PFSK-1 (cell line): ENCODE data around the gene FSCB.

Experiments used
- FOXP2 ChIP-seq: optimal IDR thresholded peaks from 2 replicates; pipeline ENCODE3; 2011; ENCODE audit warnings: borderline replicate concordance, control low read depth, inconsistent platforms; ENCODE audit not compliant: insufficient read depth; ENCODE audit errors: extremely low read length, extremely low read depth
- POLR2AphosphoS5 ChIP-seq: IDR thresholded peaks from 2 replicates; pipeline ENCODE4 v1.6.1; 2012; ENCODE audit warnings: low read depth, mild to moderate bottlenecking, control low read depth, low read length, moderate library complexity
- SIN3A ChIP-seq: IDR thresholded peaks from 2 replicates; pipeline ENCODE4 v1.6.1; 2012; ENCODE audit warnings: mild to moderate bottlenecking, low read length, moderate library complexity, borderline replicate concordance; ENCODE audit not compliant: insufficient read depth
- TAF1 ChIP-seq: IDR thresholded peaks from 2 replicates; pipeline ENCODE4 v1.6.1; 2012; ENCODE audit warnings: low read length, control low read depth, borderline replicate concordance; ENCODE audit not compliant: insufficient read depth
- TF ChIP-seq, protein P1 (sequence below), 2 experiments: IDR thresholded peaks; 2 replicates each; pipeline versions ENCODE4 v1.6.1 to v1.8.0; 2011 to 2012; ENCODE audit warnings: low read depth in 2 of 2, low read length in 2 of 2, control low read depth in 1 of 2, inconsistent platforms in 1 of 2, mild to moderate bottlenecking in 1 of 2, moderate library complexity in 1 of 2; ENCODE audit not compliant: insufficient read depth in 1 of 2

DNA sequence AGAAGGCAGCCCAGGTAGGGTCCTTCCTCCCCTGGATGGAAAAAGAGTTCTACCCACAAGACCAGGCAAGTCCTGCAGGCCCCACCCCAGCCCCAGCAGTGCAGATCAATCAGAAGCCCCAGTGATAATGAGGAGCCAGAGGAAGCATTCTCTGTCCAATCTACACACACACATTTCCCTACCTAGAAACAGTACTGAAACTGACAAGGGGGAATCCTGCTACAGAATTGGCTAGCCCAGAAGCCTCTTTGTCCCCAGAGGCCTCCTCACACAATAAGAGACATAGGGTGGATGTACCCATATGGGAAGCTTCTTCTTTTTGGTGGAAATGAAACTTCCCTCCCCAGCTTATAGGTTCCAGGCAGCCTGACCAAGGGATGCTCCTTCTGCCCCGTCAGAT, 9.9 kb downstream of the FSCB start:
- TF ChIP-seq, protein P1, sequence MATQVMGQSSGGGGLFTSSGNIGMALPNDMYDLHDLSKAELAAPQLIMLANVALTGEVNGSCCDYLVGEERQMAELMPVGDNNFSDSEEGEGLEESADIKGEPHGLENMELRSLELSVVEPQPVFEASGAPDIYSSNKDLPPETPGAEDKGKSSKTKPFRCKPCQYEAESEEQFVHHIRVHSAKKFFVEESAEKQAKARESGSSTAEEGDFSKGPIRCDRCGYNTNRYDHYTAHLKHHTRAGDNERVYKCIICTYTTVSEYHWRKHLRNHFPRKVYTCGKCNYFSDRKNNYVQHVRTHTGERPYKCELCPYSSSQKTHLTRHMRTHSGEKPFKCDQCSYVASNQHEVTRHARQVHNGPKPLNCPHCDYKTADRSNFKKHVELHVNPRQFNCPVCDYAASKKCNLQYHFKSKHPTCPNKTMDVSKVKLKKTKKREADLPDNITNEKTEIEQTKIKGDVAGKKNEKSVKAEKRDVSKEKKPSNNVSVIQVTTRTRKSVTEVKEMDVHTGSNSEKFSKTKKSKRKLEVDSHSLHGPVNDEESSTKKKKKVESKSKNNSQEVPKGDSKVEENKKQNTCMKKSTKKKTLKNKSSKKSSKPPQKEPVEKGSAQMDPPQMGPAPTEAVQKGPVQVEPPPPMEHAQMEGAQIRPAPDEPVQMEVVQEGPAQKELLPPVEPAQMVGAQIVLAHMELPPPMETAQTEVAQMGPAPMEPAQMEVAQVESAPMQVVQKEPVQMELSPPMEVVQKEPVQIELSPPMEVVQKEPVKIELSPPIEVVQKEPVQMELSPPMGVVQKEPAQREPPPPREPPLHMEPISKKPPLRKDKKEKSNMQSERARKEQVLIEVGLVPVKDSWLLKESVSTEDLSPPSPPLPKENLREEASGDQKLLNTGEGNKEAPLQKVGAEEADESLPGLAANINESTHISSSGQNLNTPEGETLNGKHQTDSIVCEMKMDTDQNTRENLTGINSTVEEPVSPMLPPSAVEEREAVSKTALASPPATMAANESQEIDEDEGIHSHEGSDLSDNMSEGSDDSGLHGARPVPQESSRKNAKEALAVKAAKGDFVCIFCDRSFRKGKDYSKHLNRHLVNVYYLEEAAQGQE (IDR thresholded peaks at IDR 0.05; ENCODE audit: insufficient read depth in 1 of 2, low read depth in 2 of 2, low read length in 2 of 2): no peak
- no peak for TF ChIP-seq POLR2AphosphoS5
- no peak for TF ChIP-seq FOXP2
- no peak for TF ChIP-seq SIN3A
- TF ChIP-seq TAF1: no peak
